Measurements from ENCODE around the gene TMBIM1.

TMBIM1 gene

GRCh38 chr2:218298314-218298875 lies 6.1 kb upstream of the TMBIM1 start:
- H3K36me3 ChIP-seq (ENCODE audit: control insufficient read depth in 1 of 2, insufficient read depth in 2 of 2, low read length in 2 of 2) = no peaks in the 10 kb centered on the region
- no peak overlapping the region for H3K27ac ChIP-seq (ENCODE audit: low read length)
- no peaks in the 10 kb centered on the region for H3K9me3 ChIP-seq (ENCODE audit: control insufficient read depth in 1 of 2, low read length in 2 of 2)
- H3K4me1 ChIP-seq (ENCODE audit: control insufficient read depth in 1 of 2, insufficient read depth in 2 of 2, low read length in 2 of 2) = peaks cover 0 to 11% of the 10 kb centered on the region in 2 donors
- H3K27me3 ChIP-seq (ENCODE audit: low read depth, low read length) = no peaks in the 10 kb centered on the region
- no peak overlapping the region for H3K4me3 ChIP-seq (ENCODE audit: low read depth in 1 of 2, low read length in 2 of 2)

- H3K27me3 ChIP-seq (ENCODE audit: low read depth, low read length) = no peaks in the 10 kb centered on the region
- H3K4me1 ChIP-seq (ENCODE audit: control insufficient read depth in 1 of 2, insufficient read depth in 2 of 2, low read length in 2 of 2) = peaks cover 5 to 14% of the 10 kb centered on the region in 2 donors
- no peaks in the 10 kb centered on the region for H3K9me3 ChIP-seq (ENCODE audit: control insufficient read depth in 1 of 2, low read length in 2 of 2)
- no peak overlapping the region for H3K27ac ChIP-seq (ENCODE audit: low read length)
- no peaks in the 10 kb centered on the region for H3K36me3 ChIP-seq (ENCODE audit: control insufficient read depth in 1 of 2, insufficient read depth in 2 of 2, low read length in 2 of 2)
- no peak overlapping the region for H3K4me3 ChIP-seq (ENCODE audit: low read depth in 1 of 2, low read length in 2 of 2)
Measured at GRCh38 chr2:218296847-218297246, 4.5 kb upstream of the TMBIM1 start.

- Histone ChIP-seq H3K9me3 (ENCODE audit: control insufficient read depth in 1 of 2, low read length in 2 of 2) (no peaks in the 10 kb centered on the region), H3K4me3 (ENCODE audit: low read depth in 1 of 2, low read length in 2 of 2) (no peak overlapping the region), H3K4me1 (ENCODE audit: control insufficient read depth in 1 of 2, insufficient read depth in 2 of 2, low read length in 2 of 2) (peaks cover 7 to 14% of the 10 kb centered on the region in 2 donors), H3K27me3 (ENCODE audit: low read depth, low read length) (no peaks in the 10 kb centered on the region), H3K27ac (ENCODE audit: low read length) (no peak overlapping the region), H3K36me3 (ENCODE audit: control insufficient read depth in 1 of 2, insufficient read depth in 2 of 2, low read length in 2 of 2) (no peaks in the 10 kb centered on the region)
Measured at GRCh38 chr2:218296200-218296599, 3.9 kb upstream of the TMBIM1 start.

GRCh38 chr2:218295029-218295428 lies 2.7 kb upstream of the TMBIM1 start:
- Histone ChIP-seq H3K27me3 (ENCODE audit: low read depth, low read length) (no peaks in the 10 kb centered on the region), H3K9me3 (ENCODE audit: control insufficient read depth in 1 of 2, low read length in 2 of 2) (no peaks in the 10 kb centered on the region), H3K4me3 (ENCODE audit: low read depth in 1 of 2, low read length in 2 of 2) (no peak overlapping the region), H3K4me1 (ENCODE audit: control insufficient read depth in 1 of 2, insufficient read depth in 2 of 2, low read length in 2 of 2) (peaks cover 19 to 25% of the 10 kb centered on the region in 2 donors), H3K27ac (ENCODE audit: low read length) (peak overlapping the region; percentile 85), H3K36me3 (ENCODE audit: control insufficient read depth in 1 of 2, insufficient read depth in 2 of 2, low read length in 2 of 2) (no peaks in the 10 kb centered on the region)

GRCh38 chr2:218294430-218295022 lies 2.2 kb upstream of the TMBIM1 start:
- Histone ChIP-seq H3K27me3 (ENCODE audit: low read depth, low read length) (no peaks in the 10 kb centered on the region), H3K36me3 (ENCODE audit: control insufficient read depth in 1 of 2, insufficient read depth in 2 of 2, low read length in 2 of 2) (no peaks in the 10 kb centered on the region), H3K9me3 (ENCODE audit: control insufficient read depth in 1 of 2, low read length in 2 of 2) (no peaks in the 10 kb centered on the region), H3K4me3 (ENCODE audit: low read depth in 1 of 2, low read length in 2 of 2) (no peak overlapping the region), H3K27ac (ENCODE audit: low read length) (peak overlapping the region; percentile 85), H3K4me1 (ENCODE audit: control insufficient read depth in 1 of 2, insufficient read depth in 2 of 2, low read length in 2 of 2) (peaks cover 24 to 30% of the 10 kb centered on the region in 2 donors)

- Histone ChIP-seq H3K9me3 (ENCODE audit: control insufficient read depth in 1 of 2, low read length in 2 of 2) (no peaks in the 10 kb centered on the region), H3K27ac (ENCODE audit: low read length) (peak overlapping the region; percentile 56), H3K4me1 (ENCODE audit: control insufficient read depth in 1 of 2, insufficient read depth in 2 of 2, low read length in 2 of 2) (peaks cover 26 to 34% of the 10 kb centered on the region in 2 donors), H3K4me3 (ENCODE audit: low read depth in 1 of 2, low read length in 2 of 2) (no peak overlapping the region), H3K36me3 (ENCODE audit: control insufficient read depth in 1 of 2, insufficient read depth in 2 of 2, low read length in 2 of 2) (no peaks in the 10 kb centered on the region), H3K27me3 (ENCODE audit: low read depth, low read length) (no peaks in the 10 kb centered on the region)
Measured at GRCh38 chr2:218293715-218294429, 1.6 kb upstream of the TMBIM1 start.

GRCh38 chr2:218291318-218292047 lies 820 bp downstream of the TMBIM1 start:
- Histone ChIP-seq H3K4me1 (ENCODE audit: control insufficient read depth in 1 of 2, insufficient read depth in 2 of 2, low read length in 2 of 2) (peaks cover 40 to 46% of the 10 kb centered on the region in 2 donors), H3K4me3 (ENCODE audit: low read depth in 1 of 2, low read length in 2 of 2) (peak overlapping the region; percentile 82 to 87), H3K36me3 (ENCODE audit: control insufficient read depth in 1 of 2, insufficient read depth in 2 of 2, low read length in 2 of 2) (peaks cover 0 to 6% of the 10 kb centered on the region in 2 donors), H3K27me3 (ENCODE audit: low read depth, low read length) (no peaks in the 10 kb centered on the region), H3K9me3 (ENCODE audit: control insufficient read depth in 1 of 2, low read length in 2 of 2) (no peaks in the 10 kb centered on the region), H3K27ac (ENCODE audit: low read length) (peak overlapping the region; percentile 92)

- Histone ChIP-seq H3K27ac (ENCODE audit: low read length) (peak overlapping the region; percentile 92), H3K4me1 (ENCODE audit: control insufficient read depth in 1 of 2, insufficient read depth in 2 of 2, low read length in 2 of 2) (peaks cover 49 to 54% of the 10 kb centered on the region in 2 donors), H3K9me3 (ENCODE audit: control insufficient read depth in 1 of 2, low read length in 2 of 2) (no peaks in the 10 kb centered on the region), H3K27me3 (ENCODE audit: low read depth, low read length) (no peaks in the 10 kb centered on the region), H3K36me3 (ENCODE audit: control insufficient read depth in 1 of 2, insufficient read depth in 2 of 2, low read length in 2 of 2) (peaks cover 0 to 6% of the 10 kb centered on the region in 2 donors), H3K4me3 (ENCODE audit: low read depth in 1 of 2, low read length in 2 of 2) (peak overlapping the region; percentile 82 to 87)
Measured at GRCh38 chr2:218290316-218291261, 1.7 kb downstream of the TMBIM1 start.

GRCh38 chr2:218289639-218290315 lies 2.5 kb downstream of the TMBIM1 start:
- Histone ChIP-seq H3K4me1 (ENCODE audit: control insufficient read depth in 1 of 2, insufficient read depth in 2 of 2, low read length in 2 of 2) (peaks cover 57 to 59% of the 10 kb centered on the region in 2 donors), H3K27me3 (ENCODE audit: low read depth, low read length) (no peaks in the 10 kb centered on the region), H3K36me3 (ENCODE audit: control insufficient read depth in 1 of 2, insufficient read depth in 2 of 2, low read length in 2 of 2) (peaks cover 0 to 6% of the 10 kb centered on the region in 2 donors), H3K4me3 (ENCODE audit: low read depth in 1 of 2, low read length in 2 of 2) (peak overlapping the region; percentile 82 to 87), H3K27ac (ENCODE audit: low read length) (peak overlapping the region; percentile 92), H3K9me3 (ENCODE audit: control insufficient read depth in 1 of 2, low read length in 2 of 2) (no peaks in the 10 kb centered on the region)
